B cell (primary cell): ENCODE data around the gene LPO. TPM values are rescaled to one million over a fixed set of nuclear protein-coding genes. Genes with fewer than 3 reads are reported as not detected.

Experiments used
- ATAC-seq: fragments of 200-7000 bp; cut with Tn5 transposase; one replicate; pipeline ENCODE4 v1.10.0; 2021; ENCODE audit warnings: low read depth, mild to moderate bottlenecking, moderate number of reproducible peaks, moderate library complexity
- CTCF ChIA-PET: fragments of 350-600 bp; sonication (Branson Sonifier 250); formaldehyde crosslinking; loops from one replicate; lab custom pipeline; 2021; ENCODE audit warnings: antibody characterized with exemption, inconsistent platforms; lab: Charles Lee
- POLR2A ChIA-PET: fragments of 350-600 bp; sonication (Branson Sonifier 250); formaldehyde crosslinking; loops from one replicate; lab custom pipeline; 2021; ENCODE audit warnings: antibody characterized with exemption; lab: Charles Lee
- DNase-seq: peaks from one replicate; pipeline ENCODE4 v3.0.0; 2013
- H2AFZ ChIP-seq: 2 replicates; pipeline ENCODE4 v1.6.1; 2012; ENCODE audit warnings: mild to moderate bottlenecking, low read depth, low read length; ENCODE audit not compliant: insufficient read depth, poor library complexity, severe bottlenecking
- H3K27ac ChIP-seq, 2 donors: 1 replicate in 1 of 2; 2 replicates in 1 of 2; pipeline ENCODE4 v1.5.1; 2012 to 2013; ENCODE audit warnings: low read length in 2 of 2, mild to moderate bottlenecking in 2 of 2, moderate library complexity in 1 of 2
- H3K27me3 ChIP-seq, 4 experiments: fragments of 200-600 bp in 1 of 4; sonication (generic) in 1 of 4; replicated peaks in 1 of 4; 1 replicate in 2 of 4; 2 replicates in 2 of 4; pipeline versions ENCODE4 v1.6.1 to v1.7.0; 2013 to 2016; ENCODE audit warnings: low read length in 3 of 4, mild to moderate bottlenecking in 2 of 4, mixed read lengths in 1 of 4, moderate library complexity in 1 of 4; ENCODE audit not compliant: insufficient read depth in 4 of 4, control insufficient read depth in 3 of 4; ENCODE audit errors: control extremely low read depth in 1 of 4
- H3K36me3 ChIP-seq, 2 experiments: replicated peaks in 1 of 2; 1 replicate in 1 of 2; 2 replicates in 1 of 2; pipeline versions ENCODE4 v1.6.1 to v1.7.1; 2013; ENCODE audit warnings: low read length in 1 of 2; ENCODE audit not compliant: insufficient read depth in 2 of 2, control insufficient read depth in 1 of 2; ENCODE audit errors: control extremely low read depth in 1 of 2, extremely low read depth in 1 of 2
- H3K4me1 ChIP-seq, 2 donors: fragments of 200-600 bp in 1 of 2; sonication (generic) in 1 of 2; 1 replicate in 1 of 2; 2 replicates in 1 of 2; pipeline versions ENCODE4 v1.5.1 to v1.6.1; 2013 to 2017; ENCODE audit warnings: low read length in 2 of 2; ENCODE audit not compliant: control insufficient read depth in 2 of 2, insufficient read depth in 2 of 2
- H3K4me2 ChIP-seq: replicated peaks from 2 replicates; pipeline ENCODE3; 2012; ENCODE audit warnings: mild to moderate bottlenecking, low read depth, low read length; ENCODE audit not compliant: poor library complexity, severe bottlenecking
- H3K4me3 ChIP-seq, 5 experiments: fragments of 200-600 bp in 1 of 5; sonication (generic) in 1 of 5; 1 replicate in 3 of 5; 2 replicates in 2 of 5; pipeline versions ENCODE4 v1.5.1 to v1.7.0; 2011 to 2016; ENCODE audit warnings: low read length in 4 of 5, mild to moderate bottlenecking in 4 of 5, low read depth in 2 of 5, control low read depth in 1 of 5, moderate library complexity in 1 of 5; ENCODE audit not compliant: insufficient read depth in 1 of 5; ENCODE audit errors: control extremely low read depth in 1 of 5, extremely low read depth in 1 of 5
- H3K79me2 ChIP-seq: fragments of 200-600 bp; sonication (generic); one replicate; pipeline ENCODE4 v1.6.0; 2016; ENCODE audit warnings: low read length; ENCODE audit not compliant: control insufficient read depth, insufficient read depth
- H3K9ac ChIP-seq: fragments of 200-600 bp; sonication (generic); 2 replicates; pipeline ENCODE4 v1.6.1; 2017; ENCODE audit warnings: mild to moderate bottlenecking, low read length, moderate library complexity
- H3K9me3 ChIP-seq, 3 donors: one replicate each; pipeline versions ENCODE4 v1.6.1 to v1.7.1; 2013; ENCODE audit warnings: low read length in 2 of 3; ENCODE audit not compliant: control insufficient read depth in 2 of 3, insufficient read depth in 1 of 3; ENCODE audit errors: control extremely low read depth in 1 of 3
- H4K20me1 ChIP-seq: 2 replicates; pipeline ENCODE4 v1.6.0; 2012; ENCODE audit warnings: mild to moderate bottlenecking, low read length; ENCODE audit not compliant: insufficient read depth, control insufficient read depth, poor library complexity, severe bottlenecking
- H3K27ac Mint-ChIP-seq: one replicate; pipeline ENCODE4 v1.8.0; 2021; ENCODE audit warnings: mixed read lengths
- H3K27me3 Mint-ChIP-seq: one replicate; pipeline ENCODE4 v1.8.0; 2021; ENCODE audit warnings: mixed read lengths
- H3K4me1 Mint-ChIP-seq: one replicate; pipeline ENCODE4 v1.8.0; 2021; ENCODE audit warnings: mixed read lengths
- H3K4me3 Mint-ChIP-seq: one replicate; pipeline ENCODE4 v1.8.0; 2021; ENCODE audit warnings: mixed read lengths
- H3K9me3 Mint-ChIP-seq: one replicate; pipeline ENCODE4 v1.8.0; 2022; ENCODE audit warnings: mixed read lengths; ENCODE audit not compliant: insufficient read depth
- CTCF ChIP-seq: fragments of 200-600 bp; IDR thresholded peaks from one replicate; pipeline ENCODE4 v1.8.0; 2022; ENCODE audit warnings: antibody characterized with exemption, mild to moderate bottlenecking
- EZH2 ChIP-seq: IDR thresholded peaks from 2 replicates; pipeline ENCODE4 v1.6.1; 2012; ENCODE audit warnings: borderline replicate concordance, low read depth, mild to moderate bottlenecking, moderate library complexity, low read length; ENCODE audit not compliant: insufficient read depth, poor library complexity, severe bottlenecking
- WGBS: methylation state at CpG from one replicate; pipeline ENCODE4 v1.1.5; 2013; ENCODE audit warnings: missing lambda C conversion rate; ENCODE audit not compliant: insufficient coverage; 5-methylcytosine and 5-hydroxymethylcytosine counted together
- intact Hi-C: fragments of 100-400 bp; cut with micrococcal nuclease; formaldehyde crosslinking; loops from one replicate; pipeline ENCODE4 v1.10.0; 2022
- polyA plus RNA-seq: library from polyadenylated mRNA; depleted of rRNA; stranded (reverse); fragments of >200 nt; gene quantifications from 2 replicates; pipeline ENCODE4 v1.2.3, GENCODE V29; 2012
- total RNA-seq, 2 donors: library from RNA; stranded (reverse); fragments of 120-200 nt in 1 of 2; gene quantifications; 1 replicate in 1 of 2; 2 replicates in 1 of 2; pipeline versions ENCODE4 v1.2.3 to v1.2.4, GENCODE V29; 2013 to 2022

Gene LPO
- total and polyA plus RNA-seq, 2 donors (not counting 1 experiment from before 2014, with no cell fraction given): not detected

GRCh38 chr17:58308173-58308984 is 70.0 kb downstream of the LPO start:
- no peak overlapping the region for H3K9ac ChIP-seq
- peak; percentile 12 for DNase-seq
- WGBS: 93% methylated on average over 32 of the region's 32 CpGs
- H3K9me3 Mint-ChIP-seq: no peaks in the 10 kb centered on the region
- no peaks in the 10 kb centered on the region for H3K79me2 ChIP-seq
- no peak overlapping the region for H3K4me2 ChIP-seq
- POLR2A ChIA-PET: no interaction called here
- intact Hi-C loops: no loop called here
- no peaks in the 10 kb centered on the region for H3K27me3 Mint-ChIP-seq
- TF ChIP-seq EZH2: no peak
- no peak for TF ChIP-seq CTCF
- H3K4me1 Mint-ChIP-seq: peaks cover 6% of the 10 kb centered on the region
- ATAC-seq: no peak
- H3K27me3 ChIP-seq: no peaks in the 10 kb centered on the region
- CTCF ChIA-PET: interaction anchor here (1.0 to 1.9 kb wide), 2 partner anchors 37 to 139 kb away, joined by 3 to 5 read pairs; no protein-coding TSS in a partner anchor
- H3K4me3 Mint-ChIP-seq: no peak overlapping the region
- no peaks in the 10 kb centered on the region for H3K9me3 ChIP-seq
- no peak overlapping the region for H2AFZ ChIP-seq
- H4K20me1 ChIP-seq: no peaks in the 10 kb centered on the region
- no peak overlapping the region for H3K27ac Mint-ChIP-seq
- peaks cover 0 to 8% of the 10 kb centered on the region in 2 donors for H3K4me1 ChIP-seq
- H3K4me3 ChIP-seq: no peak overlapping the region
- no peak overlapping the region for H3K27ac ChIP-seq
- no peaks in the 10 kb centered on the region for H3K36me3 ChIP-seq
